GM12865 (cell line): Measurements from ENCODE around the gene SPPL2B.
"Not testable (repeated sequence)": the region's sequence is repeated elsewhere in the genome, so short reads cannot be mapped to it uniquely, and the experiment has no call there.

ENCODE experiments used
- DNase-seq: peaks from one replicate; pipeline ENCODE4 v3.0.0; 2010; ENCODE audit warnings: low read depth
- H3K4me3 ChIP-seq: 2 replicates; pipeline ENCODE4 v1.5.1; 2011; ENCODE audit warnings: mild to moderate bottlenecking, low read depth, low read length, control low read depth
- TF ChIP-seq, protein P1 (sequence below): IDR thresholded peaks from 2 replicates; pipeline ENCODE4 v1.5.1; 2011; ENCODE audit warnings: low read length, control low read depth, low read depth, inconsistent platforms; ENCODE audit not compliant: insufficient read depth; ENCODE audit errors: missing control alignments

Gene SPPL2B

DNA sequence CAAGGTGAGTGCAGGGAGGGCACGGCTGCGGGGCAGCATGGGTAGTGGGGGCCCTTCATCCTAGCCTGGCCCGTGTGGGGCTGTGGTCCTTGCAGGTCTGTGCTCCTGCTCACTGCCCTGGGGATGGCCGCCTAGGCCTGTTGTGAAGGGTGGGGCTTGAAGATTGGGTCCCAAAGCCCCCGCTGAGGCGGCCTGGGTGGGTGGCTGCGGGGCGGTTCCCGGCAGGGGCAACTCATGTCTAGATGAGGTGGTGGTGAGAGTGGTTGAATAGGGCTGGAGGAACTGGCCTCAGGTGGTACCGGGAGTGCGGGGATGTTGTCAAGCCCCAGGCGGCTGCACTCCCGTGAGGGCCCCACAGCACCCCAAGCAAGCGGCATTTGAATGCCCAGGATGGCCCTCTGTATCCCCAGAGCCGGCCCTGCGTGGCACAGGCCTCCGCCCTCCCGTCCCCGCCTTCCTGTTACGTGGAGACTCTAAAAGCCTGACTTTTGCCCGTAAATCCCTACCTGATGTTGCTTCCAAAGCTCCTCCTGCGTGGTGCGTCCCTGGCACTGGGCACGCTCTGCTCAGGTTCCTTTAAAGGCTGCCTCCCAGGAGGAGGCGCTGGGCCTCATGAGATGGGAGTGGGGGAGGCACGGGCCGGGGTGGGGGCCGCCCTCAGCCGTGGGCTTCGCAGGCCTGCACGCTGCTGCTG lies 15.0 kb downstream of the SPPL2B start:
- TF ChIP-seq, protein P1, sequence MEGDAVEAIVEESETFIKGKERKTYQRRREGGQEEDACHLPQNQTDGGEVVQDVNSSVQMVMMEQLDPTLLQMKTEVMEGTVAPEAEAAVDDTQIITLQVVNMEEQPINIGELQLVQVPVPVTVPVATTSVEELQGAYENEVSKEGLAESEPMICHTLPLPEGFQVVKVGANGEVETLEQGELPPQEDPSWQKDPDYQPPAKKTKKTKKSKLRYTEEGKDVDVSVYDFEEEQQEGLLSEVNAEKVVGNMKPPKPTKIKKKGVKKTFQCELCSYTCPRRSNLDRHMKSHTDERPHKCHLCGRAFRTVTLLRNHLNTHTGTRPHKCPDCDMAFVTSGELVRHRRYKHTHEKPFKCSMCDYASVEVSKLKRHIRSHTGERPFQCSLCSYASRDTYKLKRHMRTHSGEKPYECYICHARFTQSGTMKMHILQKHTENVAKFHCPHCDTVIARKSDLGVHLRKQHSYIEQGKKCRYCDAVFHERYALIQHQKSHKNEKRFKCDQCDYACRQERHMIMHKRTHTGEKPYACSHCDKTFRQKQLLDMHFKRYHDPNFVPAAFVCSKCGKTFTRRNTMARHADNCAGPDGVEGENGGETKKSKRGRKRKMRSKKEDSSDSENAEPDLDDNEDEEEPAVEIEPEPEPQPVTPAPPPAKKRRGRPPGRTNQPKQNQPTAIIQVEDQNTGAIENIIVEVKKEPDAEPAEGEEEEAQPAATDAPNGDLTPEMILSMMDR = no peak
- DNase-seq = no peak
- H3K4me3 ChIP-seq = no peak overlapping the region

- H3K4me3 ChIP-seq = no peak overlapping the region
- TF ChIP-seq, protein P1 = no peak
- DNase-seq = no peak
Observed at GRCh38 chr19:2344381-2344870, 15.9 kb downstream of the SPPL2B start.

- no peak overlapping the region for H3K4me3 ChIP-seq
- DNase-seq = no peak
- TF ChIP-seq, protein P1 = no peak
Observed at GRCh38 chr19:2345076-2345475, 16.6 kb downstream of the SPPL2B start.

GRCh38 chr19:2345794-2346663 lies 17.5 kb downstream of the SPPL2B start:
- DNase-seq = no peak
- TF ChIP-seq, protein P1 = no peak
- H3K4me3 ChIP-seq = no peak overlapping the region

DNA sequence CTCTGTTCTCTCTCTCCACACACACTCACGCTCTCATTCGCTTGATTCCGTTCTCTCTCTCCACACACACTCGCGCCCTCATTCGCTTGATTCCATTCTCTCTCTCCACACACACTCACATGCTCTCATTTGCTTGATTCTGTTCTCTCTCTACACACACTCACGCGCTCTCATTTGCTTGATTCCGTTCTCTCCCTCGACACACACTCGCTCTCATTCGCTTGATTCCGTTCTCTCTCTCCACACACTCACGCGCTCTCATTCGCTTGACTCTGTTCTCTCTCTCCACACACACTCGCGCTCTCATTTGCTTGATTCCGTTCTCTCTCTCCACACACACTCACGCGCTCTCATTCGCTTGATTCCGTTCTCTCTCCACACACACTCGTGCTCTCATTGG lies 21.3 kb downstream of the SPPL2B start:
- DNase-seq, H3K4me3 ChIP-seq: not testable (repeated sequence)

- DNase-seq = no peak
- TF ChIP-seq, protein P1 = no peak
- H3K4me3 ChIP-seq = no peak overlapping the region
Observed at GRCh38 chr19:2350656-2351055, 22.2 kb downstream of the SPPL2B start.

GRCh38 chr19:2351591-2351990 lies 23.1 kb downstream of the SPPL2B start:
- DNase-seq = no peak
- no peak overlapping the region for H3K4me3 ChIP-seq
- TF ChIP-seq, protein P1 = no peak
